HepG2 (cell line): Measurements from ENCODE around the gene CREBBP. TPM values are rescaled to one million over a fixed set of nuclear protein-coding genes. Genes with fewer than 3 reads are reported as not detected.

Source experiments
- ATAC-seq: fragments of 200-7000 bp; cut with Tn5 transposase; 3 replicates; pipeline ENCODE4 v1.9.1; 2020; ENCODE audit warnings: mild to moderate bottlenecking, moderate library complexity
- BruUV-seq: library from RNA; stranded (reverse); fragments of 400-500 nt; replicated peaks from 2 replicates; lab custom pipeline; 2021; lab: Mats Ljungman, UMichigan
- CTCF ChIA-PET: fragments of 300-600 bp; formaldehyde crosslinking; extraction: SDS; loops from one replicate; lab custom pipeline; 2021; ENCODE audit warnings: low total read pairs, inconsistent platforms, low intra/inter-chr PET ratio; lab: Yijun Ruan, JAX
- POLR2A ChIA-PET: fragments of 350-600 bp; sonication (Branson Sonifier 250); formaldehyde crosslinking; loops from one replicate; lab custom pipeline; 2020; ENCODE audit warnings: antibody characterized with exemption, inconsistent platforms; lab: Yijun Ruan, JAX
- DNase-seq: peaks from one replicate; pipeline ENCODE4 v3.0.0-alpha.2; 2015; ENCODE audit warnings: low spot score
- FAIRE-seq: peaks from 3 replicates; lab custom pipeline; 2011; peaks lifted over from hg19 to GRCh38; lab: Jason Lieb, UNC
- H2AFZ ChIP-seq: one replicate; pipeline ENCODE4 v1.6.1; 2011; ENCODE audit warnings: low read length, inconsistent platforms
- H3K27ac ChIP-seq: fragments of 300-600 bp; 3 replicates; pipeline ENCODE4 v1.8.0; 2011; ENCODE audit warnings: mixed run types, mild to moderate bottlenecking, mixed read lengths, low read length, inconsistent platforms; ENCODE audit not compliant: insufficient read depth; ENCODE audit errors: extremely low read length
- H3K27me3 ChIP-seq, 2 experiments: fragments of 200-600 bp in 1 of 2; 2 replicates in 1 of 2; 3 replicates in 1 of 2; pipeline versions ENCODE4 v1.6.0 to v1.8.0; 2011; ENCODE audit warnings: low read length in 2 of 2, mild to moderate bottlenecking in 2 of 2, moderate library complexity in 2 of 2, inconsistent platforms in 1 of 2; ENCODE audit not compliant: insufficient read depth in 2 of 2, control insufficient read depth in 1 of 2
- H3K36me3 ChIP-seq, 2 experiments: fragments of 200-600 bp in 1 of 2; replicated peaks in 1 of 2; 2 replicates in 1 of 2; 3 replicates in 1 of 2; pipeline versions ENCODE4 v1.5.1 to v1.8.0; 2011; ENCODE audit warnings: low read length in 2 of 2, inconsistent platforms in 1 of 2; ENCODE audit not compliant: insufficient read depth in 2 of 2, control insufficient read depth in 1 of 2
- H3K4me1 ChIP-seq: 2 replicates; pipeline ENCODE4 v1.5.1; 2012; ENCODE audit warnings: low read length, inconsistent platforms; ENCODE audit not compliant: insufficient read depth
- H3K4me2 ChIP-seq: 2 replicates; pipeline ENCODE4 v1.6.0; 2011; ENCODE audit warnings: low read depth, low read length, inconsistent platforms
- H3K4me3 ChIP-seq, 3 experiments: fragments of 200-600 bp in 1 of 3; sonication (generic), shearing (Covaris generic) in 1 of 3; replicated peaks in 1 of 3; 2 replicates each; pipeline ENCODE4 v1.5.1; 2011 to 2016; ENCODE audit warnings: low read length in 3 of 3, inconsistent platforms in 2 of 3, low read depth in 2 of 3, mild to moderate bottlenecking in 2 of 3, control low read depth in 1 of 3, mixed read lengths in 1 of 3; ENCODE audit not compliant: insufficient read depth in 1 of 3
- H3K79me2 ChIP-seq: one replicate; pipeline ENCODE4 v1.6.1; 2011; ENCODE audit warnings: low read length, inconsistent platforms; ENCODE audit not compliant: insufficient read depth
- H3K9ac ChIP-seq: 2 replicates; pipeline ENCODE4 v1.6.0; 2011; ENCODE audit warnings: mild to moderate bottlenecking, low read depth, low read length, inconsistent platforms; ENCODE audit not compliant: insufficient read depth
- H3K9me3 ChIP-seq: 2 replicates; pipeline ENCODE4 v1.5.1; 2012; ENCODE audit warnings: mild to moderate bottlenecking, low read length
- H4K20me1 ChIP-seq: 2 replicates; pipeline ENCODE4 v1.6.0; 2011; ENCODE audit warnings: inconsistent platforms, mild to moderate bottlenecking, low read length, moderate library complexity; ENCODE audit not compliant: insufficient read depth
- CENPBD1 ChIP-seq: sonication (generic); formaldehyde crosslinking; IDR thresholded peaks from 2 replicates; pipeline ENCODE4 v1.8.0; 2022; ENCODE audit warnings: missing genetic modification reagents, low read depth, mild to moderate bottlenecking, borderline replicate concordance
- FOXJ3 ChIP-seq: sonication (generic); formaldehyde crosslinking; IDR thresholded peaks from 2 replicates; pipeline ENCODE4 v1.4.0; 2020; ENCODE audit warnings: missing genetic modification reagents, mild to moderate bottlenecking, borderline replicate concordance
- HIVEP1 ChIP-seq: sonication (generic); formaldehyde crosslinking; IDR thresholded peaks from 2 replicates; pipeline ENCODE4 v1.4.0; 2020; ENCODE audit warnings: mild to moderate bottlenecking, missing genetic modification reagents
- IRX3 ChIP-seq: sonication (generic); formaldehyde crosslinking; IDR thresholded peaks from 2 replicates; pipeline ENCODE4 v1.8.1; 2023; ENCODE audit warnings: mild to moderate bottlenecking, low read depth, missing genetic modification reagents, borderline replicate concordance
- NFRKB ChIP-seq: fragments of 450-650 bp; IDR thresholded peaks from 2 replicates; pipeline ENCODE4 v1.6.1; 2017
- NFYC ChIP-seq: IDR thresholded peaks from 2 replicates; pipeline ENCODE4 v1.6.1; 2016; ENCODE audit warnings: missing genetic modification reagents, missing compliant biosample characterization
- TARDBP ChIP-seq: sonication (generic); formaldehyde crosslinking; IDR thresholded peaks from 2 replicates; pipeline ENCODE4 v1.8.0; 2022; ENCODE audit warnings: mild to moderate bottlenecking, missing genetic modification reagents
- THRA ChIP-seq: sonication (generic); formaldehyde crosslinking; IDR thresholded peaks from 2 replicates; pipeline ENCODE4 v1.4.0; 2020; ENCODE audit warnings: missing genetic modification reagents, borderline replicate concordance
- ZNF225 ChIP-seq: sonication (generic); formaldehyde crosslinking; IDR thresholded peaks from 2 replicates; pipeline ENCODE4 v1.4.0; 2020; ENCODE audit warnings: mild to moderate bottlenecking, missing genetic modification reagents
- ZNF414 ChIP-seq: sonication (generic); formaldehyde crosslinking; IDR thresholded peaks from 2 replicates; pipeline ENCODE4 v1.5.0; 2020; ENCODE audit warnings: missing genetic modification reagents
- ZNF556 ChIP-seq: sonication (generic); formaldehyde crosslinking; IDR thresholded peaks from 2 replicates; pipeline ENCODE4 v1.4.0; 2020; ENCODE audit warnings: mild to moderate bottlenecking, missing genetic modification reagents, borderline replicate concordance
- ZNF720 ChIP-seq: sonication (generic); formaldehyde crosslinking; IDR thresholded peaks from 2 replicates; pipeline ENCODE4 v1.4.0; 2020; ENCODE audit warnings: missing genetic modification reagents
- WGBS: methylation state at CpG from one replicate; pipeline ENCODE4 v1.1.6; 2017; ENCODE audit warnings: low lambda C conversion rate; 5-methylcytosine and 5-hydroxymethylcytosine counted together
- in situ Hi-C: cut with HindIII; loops from 2 replicates; pipeline ENCODE4 v1.10.0; 2017; ENCODE audit warnings: low pct_unique_long_range_greater_than_20kb; ENCODE audit not compliant: extremely low pct_ligation_motif_present
- intact Hi-C: fragments of 100-400 bp; cut with micrococcal nuclease; formaldehyde crosslinking; loops from one replicate; pipeline ENCODE4 v1.10.0; 2022; ENCODE audit not compliant: unreplicated experiment
- polyA plus RNA-seq, 8 experiments: library from polyadenylated mRNA; depleted of rRNA in 3 of 8; stranded (reverse) in 7 of 8; unstranded in 1 of 8; fragments of >200 nt; fragmentation: Illumina TruSeq in 4 of 8; extraction: Trizol in 4 of 8; gene quantifications; 2 replicates each; pipeline versions ENCODE4 v1.2.1 to v1.2.3, GENCODE V29; 2011 to 2016; ENCODE audit warnings: low read depth in 4 of 8, missing spikeins in 1 of 8, mixed read lengths in 1 of 8; ENCODE audit not compliant: insufficient read depth in 1 of 8
- total RNA-seq, 5 experiments: library from RNA; depleted of rRNA; stranded (reverse); fragments of >200 nt; fragmentation: Illumina TruSeq; extraction: Trizol; gene quantifications; 2 replicates each; pipeline ENCODE4 v1.2.3, GENCODE V29; 2016; ENCODE audit warnings: low read depth in 1 of 5

The CREBBP gene
- total and polyA plus RNA-seq, 2 of the 13 experiments (the other 11 are each of a cell fraction or from before 2014, with no cell fraction given), result 5.3 to 10.4 TPM

- no peak overlapping the region for H3K4me2 ChIP-seq
These were observed 18.6 kb downstream of the CREBBP start for GRCh38 chr16:3861808-3862451.

More at GRCh38 chr16:3861808-3862451, 18.6 kb downstream of the CREBBP start:
- ATAC-seq (no peak), FAIRE-seq (no peak), DNase-seq (no peak)
- Histone ChIP-seq H3K79me2 (peaks cover 98% of the 10 kb centered on the region), H3K4me1 (peaks cover 43% of the 10 kb centered on the region), H3K9ac (no peak overlapping the region), H4K20me1 (peaks cover 79% of the 10 kb centered on the region), H3K27ac (no peak overlapping the region), H2AFZ (no peak overlapping the region), H3K9me3 (no peaks in the 10 kb centered on the region), H3K27me3 (no peaks in the 10 kb centered on the region), H3K36me3 (no peaks in the 10 kb centered on the region; a peak in 2 of 5 replicates), H3K4me3 (no peak overlapping the region)
- WGBS, result 89% methylated on average over 12 of the region's 12 CpGs
- in situ Hi-C loops, result no loop called here
- ChIA-PET POLR2A (no interaction called here), CTCF (no interaction called here)
- intact Hi-C loops, result no loop called here
- BruUV-seq, result no TSS peak
- TF ChIP-seq THRA (CRISPR knock-in tag) (no peak), ZNF225 (no peak), CENPBD1 (CRISPR knock-in tag) (no peak), ZNF720 (CRISPR knock-in tag) (no peak), ZNF414 (CRISPR knock-in tag) (no peak), FOXJ3 (CRISPR knock-in tag) (no peak), ZNF556 (no peak), TARDBP (CRISPR knock-in tag) (no peak), NFRKB (no peak), NFYC (CRISPR knock-in tag) (no peak), HIVEP1 (CRISPR knock-in tag) (no peak), IRX3 (CRISPR knock-in tag) (no peak)
